ENCODE data around the gene ANP32E. TPM values are rescaled to one million over a fixed set of nuclear protein-coding genes. Genes with fewer than 3 reads are reported as not detected.
A peak's percentile ranks its signal among the peaks of the same experiment; 100 is the strongest.

Gene ANP32E
- total RNA-seq = 12.9 TPM

DNA sequence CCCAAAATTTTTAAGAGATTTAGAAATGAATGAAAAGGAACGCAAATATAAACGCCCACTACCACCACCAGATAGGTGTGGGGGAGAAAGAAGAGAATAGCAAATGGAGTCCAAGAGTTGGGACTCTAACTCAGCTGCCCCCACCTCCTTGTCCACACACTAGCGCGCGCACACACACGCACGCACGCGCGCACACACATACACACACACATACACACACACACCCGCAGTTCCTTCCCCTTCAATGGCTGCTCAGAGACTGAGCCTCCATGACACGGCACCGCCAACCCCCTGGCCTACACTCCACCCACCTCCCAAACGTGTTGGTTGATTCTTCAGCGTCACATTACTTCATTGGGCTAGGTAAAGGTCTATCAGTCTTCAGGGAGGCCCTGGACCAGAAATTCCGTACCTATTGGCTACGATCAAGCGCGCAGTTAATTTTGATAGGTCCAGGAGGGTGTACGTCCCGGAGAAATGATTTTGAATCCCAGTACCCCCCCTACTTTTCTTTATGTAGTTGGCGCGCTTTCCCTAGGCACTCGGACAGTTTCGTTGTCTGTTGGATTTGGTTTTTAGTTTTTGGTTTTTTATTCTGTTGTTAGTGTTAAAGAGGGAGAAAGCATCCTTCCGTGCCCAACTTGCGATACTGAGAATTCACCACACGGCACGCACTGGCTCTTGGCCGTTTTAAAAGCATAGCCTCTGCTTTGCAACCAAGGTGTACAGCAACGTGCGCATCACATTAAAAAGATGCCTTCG lies at the start of gene ANP32E:
ANP32E (minus strand) TSS at position 261 of the 762 bp plus-strand sequence. CDS start 326 bp downstream, outside the sequence.
- peak; percentile 96 for DNase-seq (ENCODE audit: low spot score)

DNA sequence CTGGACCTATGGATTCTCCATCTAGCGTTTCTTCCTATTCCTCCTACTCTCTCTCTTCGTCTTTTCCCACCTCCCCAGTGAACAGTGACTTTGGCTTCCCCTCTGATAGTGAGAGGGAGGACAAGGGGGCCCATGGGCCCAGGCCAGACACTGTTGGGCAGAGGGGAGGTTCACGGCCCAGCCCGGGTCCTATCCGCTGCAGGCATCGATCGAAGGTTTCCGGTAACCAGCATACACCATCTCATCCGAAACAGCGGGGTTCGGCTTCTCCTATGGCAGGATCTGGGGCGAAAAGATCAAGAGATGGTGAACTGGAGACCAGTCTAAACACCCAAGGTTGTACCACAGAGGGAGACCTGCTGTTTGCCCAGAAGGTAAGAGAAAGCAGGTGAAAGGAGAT lies 47.3 kb upstream of the ANP32E start:
- ATAC-seq (no peak), DNase-seq (ENCODE audit: low spot score) (no peak)

More for the DNA sequence above, at the start of gene ANP32E:
- peak; percentile 89 for ATAC-seq

DNA sequence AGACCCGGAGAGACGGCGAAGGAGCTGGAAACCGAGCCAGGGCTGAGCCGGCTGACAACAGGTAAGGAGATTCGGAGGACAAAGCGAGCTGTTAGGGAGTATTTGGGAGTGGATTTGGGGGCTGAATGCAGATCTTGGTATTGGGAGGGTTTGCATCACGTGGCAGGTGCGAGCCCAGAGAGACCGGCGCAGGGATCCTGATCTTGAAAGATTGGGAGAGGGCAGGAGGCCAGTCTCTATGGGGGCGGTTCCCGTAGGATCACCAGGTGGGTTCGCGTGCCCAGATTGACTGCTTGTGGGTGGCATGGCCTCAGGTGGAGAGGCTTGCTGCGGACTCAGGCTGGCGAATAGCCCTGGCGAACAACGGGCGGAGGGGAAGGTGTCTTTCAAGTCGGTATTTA lies 46.6 kb upstream of the ANP32E start:
- DNase-seq (ENCODE audit: low spot score) (no peak), ATAC-seq (peak; percentile 35)

DNA sequence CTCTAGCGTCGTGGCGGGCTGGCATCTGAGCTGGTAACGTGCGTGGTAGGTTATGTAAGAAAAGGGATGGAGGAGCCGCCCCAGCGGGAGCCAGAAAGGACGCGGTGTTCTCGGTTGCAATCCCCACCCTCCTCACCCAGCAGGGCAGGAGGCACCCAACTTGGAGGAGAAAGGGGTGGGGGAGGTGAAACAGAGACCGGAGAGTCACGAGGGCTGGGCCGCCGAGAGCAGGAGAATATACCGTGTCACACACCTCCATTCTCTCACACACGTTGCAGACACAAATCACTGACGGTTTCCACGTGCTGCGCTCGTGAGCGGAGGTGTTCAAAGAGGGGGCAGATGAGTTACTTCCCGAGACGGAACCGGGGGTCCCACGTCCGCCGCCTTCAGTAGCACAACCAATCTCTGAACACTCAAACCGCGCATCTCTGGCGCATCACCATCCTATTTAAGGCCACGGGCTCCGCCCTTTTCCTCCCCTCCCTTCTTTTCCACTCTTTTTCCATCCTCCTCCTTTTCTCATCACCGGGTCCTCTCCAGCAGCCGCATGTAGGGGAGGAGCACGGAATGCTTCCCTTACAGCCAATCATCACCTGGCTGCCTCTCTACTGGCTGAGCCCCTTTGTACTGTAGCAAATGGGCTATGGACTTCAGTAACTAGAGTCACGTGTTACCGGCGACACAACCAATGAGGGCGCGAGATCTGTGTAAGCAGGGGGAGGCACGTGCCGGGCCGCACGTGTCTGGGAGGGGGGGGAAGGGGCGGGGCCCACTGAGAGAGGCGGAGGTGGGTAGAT lies 46.0 kb upstream of the ANP32E start, which contains the start of gene CIART:
CIART (plus strand) TSS at position 797 of the 800 bp plus-strand sequence. CDS start 714 bp downstream, outside the sequence.
- ATAC-seq (peak; percentile 82), DNase-seq (ENCODE audit: low spot score) (peak; percentile 95)

DNA sequence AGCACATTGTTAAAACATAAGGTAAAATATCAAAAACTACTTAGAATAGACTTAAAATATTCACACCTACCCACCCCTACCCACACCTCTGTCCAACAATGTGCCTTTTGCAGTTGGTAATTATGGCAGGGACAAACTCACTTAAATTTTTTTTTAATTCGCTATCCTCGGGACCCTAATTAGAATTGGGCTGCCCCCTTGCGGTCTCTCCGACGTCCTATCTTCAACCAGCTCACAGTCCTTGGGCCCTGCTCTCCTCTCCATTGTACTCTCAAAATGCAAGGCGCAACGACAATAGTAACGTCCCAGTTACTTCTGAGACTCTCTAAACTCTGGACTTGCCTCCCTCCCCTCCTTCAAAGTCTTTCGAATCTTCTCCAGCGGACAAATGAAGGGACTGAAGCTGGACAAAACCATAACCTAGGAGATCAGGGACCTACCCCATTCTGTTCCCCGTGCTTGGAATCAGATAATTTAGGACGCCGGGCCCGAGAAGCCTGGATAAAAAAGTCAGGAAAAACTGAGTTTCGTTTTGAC lies 45.4 kb upstream of the ANP32E start:
- DNase-seq (ENCODE audit: low spot score) = peak; percentile 77
- ATAC-seq = peak; percentile 60

DNA sequence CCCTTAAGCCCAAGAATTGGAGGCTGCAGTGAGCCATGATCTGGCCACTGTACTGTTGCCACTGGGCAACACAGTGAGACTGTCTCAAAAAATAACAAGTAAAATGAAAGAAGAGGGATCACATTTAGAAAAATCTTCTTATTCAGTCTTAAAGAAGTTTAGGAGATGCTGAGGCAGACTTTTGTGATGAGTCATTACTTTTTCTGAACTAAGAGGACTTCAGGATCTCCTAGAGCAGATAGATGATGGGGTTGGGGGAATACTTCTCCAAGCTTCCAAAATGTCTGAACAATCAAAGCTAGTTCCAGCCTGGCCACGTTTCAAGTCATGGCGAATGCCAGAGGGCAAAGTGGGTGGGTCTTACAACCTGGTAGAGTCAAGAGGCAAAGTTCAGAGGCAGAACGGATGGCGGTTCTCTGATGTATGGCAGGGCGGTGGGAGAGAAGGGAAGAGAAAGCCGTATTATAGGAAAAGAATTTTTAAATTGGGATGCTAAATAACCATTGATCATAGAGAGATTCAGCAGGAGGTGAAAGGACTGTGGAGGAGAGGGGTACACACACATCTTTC lies 44.3 kb upstream of the ANP32E start:
- peak; percentile 48 for ATAC-seq
- peak; percentile 92 for DNase-seq (ENCODE audit: low spot score)

DNA sequence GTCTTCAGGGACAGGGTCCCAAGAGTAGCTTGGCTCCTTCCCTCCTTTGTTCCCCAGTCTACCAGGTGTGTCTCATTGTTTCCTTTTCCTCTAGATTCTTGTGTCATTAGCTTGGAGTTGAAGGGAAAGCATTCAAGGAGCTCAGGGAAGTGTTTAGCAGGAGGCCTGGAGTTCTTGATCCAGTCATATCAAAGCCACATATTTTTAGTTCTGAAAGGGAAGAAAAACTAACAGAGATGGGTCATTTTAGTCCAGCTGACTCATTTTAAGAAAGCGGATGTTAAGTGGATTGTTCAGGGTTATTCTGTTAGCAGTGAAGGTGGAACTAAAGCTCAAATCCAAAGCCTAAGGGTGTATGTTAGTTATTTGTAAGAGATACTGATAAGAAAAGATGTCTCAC lies 37.4 kb upstream of the ANP32E start:
- DNase-seq (ENCODE audit: low spot score) = no peak
- ATAC-seq = no peak

DNA sequence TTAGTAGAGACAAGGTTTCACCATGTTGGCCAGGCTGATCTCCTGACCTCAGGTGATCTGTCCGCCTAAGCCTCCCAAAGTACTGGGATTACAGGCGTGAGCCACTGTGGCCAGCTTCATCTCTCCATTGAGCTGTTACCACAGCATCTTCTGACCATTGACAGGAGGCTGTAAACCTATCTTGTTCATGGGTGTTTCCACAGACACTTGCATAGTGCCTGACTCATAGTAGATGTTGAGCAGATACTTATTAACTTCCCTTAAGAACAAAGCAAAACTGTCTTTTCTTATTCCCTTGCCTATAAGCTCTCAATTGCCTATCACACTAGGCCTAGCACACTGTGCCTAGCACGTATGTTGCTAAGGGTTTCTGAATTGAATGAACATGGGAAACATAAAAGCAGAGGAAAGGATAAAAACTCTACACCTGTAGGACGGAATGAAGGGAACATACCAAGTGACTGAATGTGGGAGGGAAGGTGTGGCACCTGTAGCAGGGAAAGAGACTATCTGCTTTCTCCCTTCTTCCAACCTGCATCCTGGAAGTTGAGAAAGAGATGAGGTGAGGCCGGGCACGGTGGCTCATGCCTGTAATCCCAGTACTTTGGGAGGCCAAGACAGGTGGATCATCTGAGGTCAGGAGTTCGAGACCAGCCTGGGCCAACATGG lies 35.5 kb upstream of the ANP32E start:
- DNase-seq (ENCODE audit: low spot score) = no peak
- ATAC-seq = no peak

DNA sequence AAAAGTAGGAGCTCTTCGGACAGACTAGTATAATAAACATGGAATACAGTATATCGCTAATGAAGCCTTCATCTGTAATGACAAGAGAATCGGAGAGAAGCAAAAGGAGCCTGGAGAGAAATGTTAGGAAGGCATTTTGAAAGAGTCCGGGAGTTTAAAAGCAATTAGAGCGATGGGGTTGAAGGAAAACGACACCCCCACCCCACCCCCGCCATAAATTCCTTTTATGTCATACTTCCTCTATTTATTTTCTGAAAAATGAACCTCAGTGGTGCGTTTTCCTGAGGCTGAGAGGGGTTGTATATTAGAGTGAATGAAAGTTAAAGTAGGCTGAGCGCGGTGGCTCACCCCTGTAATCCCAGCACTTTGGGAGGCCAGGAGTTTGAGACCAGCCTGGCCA lies 33.5 kb upstream of the ANP32E start:
- DNase-seq (ENCODE audit: low spot score) = no peak
- ATAC-seq = no peak

DNA sequence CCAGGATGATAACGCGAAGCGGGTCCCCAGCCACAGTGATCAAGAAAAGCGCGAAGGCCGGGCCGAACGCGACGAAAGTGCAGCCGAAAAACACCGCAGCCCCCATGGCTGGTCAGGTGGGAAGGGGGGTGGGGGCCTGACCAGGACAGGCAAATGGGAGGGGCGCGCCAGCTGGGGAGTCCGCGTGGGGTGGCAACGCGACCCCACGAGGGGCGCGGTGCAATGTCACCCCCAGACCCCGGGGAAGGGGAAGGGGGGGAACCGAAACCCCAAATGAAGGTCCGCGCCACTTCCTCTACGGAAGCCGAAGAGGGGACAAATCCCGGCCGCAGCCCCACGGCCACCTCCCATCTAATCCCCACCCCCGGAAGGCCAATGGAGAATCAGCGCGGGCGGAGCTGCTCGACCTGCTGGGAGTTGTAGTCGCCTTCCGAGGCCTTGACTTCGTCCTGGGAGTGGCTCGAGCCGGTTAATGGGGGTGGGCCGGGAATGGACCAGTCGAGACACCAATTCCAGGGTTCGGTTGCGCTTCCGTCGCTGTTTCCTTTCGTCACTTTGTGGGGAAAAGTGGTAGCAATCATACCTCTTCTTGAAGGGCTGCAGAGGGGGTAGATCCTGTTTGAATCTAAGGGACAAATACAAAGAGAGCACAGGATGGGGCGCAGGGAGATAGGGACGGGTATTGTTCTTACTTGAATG lies 32.9 kb upstream of the ANP32E start, which contains the start of gene APH1A:
APH1A (minus strand) TSS at position 312 of the 699 bp plus-strand sequence; CDS start at position 106, 206 bp downstream.
- ATAC-seq = peak; percentile 98
- DNase-seq (ENCODE audit: low spot score) = peak; percentile 97

DNA sequence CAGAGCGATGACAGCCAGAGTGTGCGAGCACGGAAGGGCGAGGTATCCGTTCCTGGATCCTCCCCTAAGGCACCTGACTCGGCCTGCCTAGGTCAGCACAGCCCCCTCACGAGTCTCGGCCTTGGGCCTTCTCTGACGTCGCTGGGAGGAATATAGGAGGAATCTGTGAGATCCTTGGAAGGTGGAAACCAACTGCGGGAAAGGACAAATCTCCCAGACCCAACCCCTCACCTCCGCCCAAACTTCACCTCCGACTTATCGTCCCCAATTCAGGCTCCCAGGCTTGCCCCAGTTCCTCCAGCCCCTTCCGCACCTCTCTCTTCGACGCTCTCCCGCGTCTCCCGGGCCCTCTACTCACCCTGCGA lies 32.4 kb upstream of the ANP32E start:
- peak; percentile 59 for ATAC-seq
- peak; percentile 57 for DNase-seq (ENCODE audit: low spot score)

DNA sequence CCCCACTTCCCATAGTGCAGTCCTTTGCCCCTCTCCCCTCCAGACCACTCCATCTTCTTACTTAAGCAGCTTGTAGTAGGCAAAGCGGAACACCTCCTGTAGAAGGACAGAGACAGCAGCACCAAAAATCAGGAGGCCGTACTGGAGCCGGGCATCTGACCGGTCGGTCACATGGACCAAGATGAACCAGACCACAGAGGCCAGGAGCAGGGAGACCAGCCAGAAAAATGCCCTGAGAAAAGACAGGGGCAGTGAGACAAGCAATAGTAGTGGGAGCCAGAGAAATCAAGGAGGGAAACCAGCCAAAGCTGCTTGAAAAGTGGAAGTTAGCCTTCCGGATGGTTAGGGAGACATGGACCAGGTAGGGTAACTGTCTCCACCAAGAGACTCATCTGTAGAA lies 32.0 kb upstream of the ANP32E start:
- ATAC-seq = peak; percentile 11
- no peak for DNase-seq (ENCODE audit: low spot score)

DNA sequence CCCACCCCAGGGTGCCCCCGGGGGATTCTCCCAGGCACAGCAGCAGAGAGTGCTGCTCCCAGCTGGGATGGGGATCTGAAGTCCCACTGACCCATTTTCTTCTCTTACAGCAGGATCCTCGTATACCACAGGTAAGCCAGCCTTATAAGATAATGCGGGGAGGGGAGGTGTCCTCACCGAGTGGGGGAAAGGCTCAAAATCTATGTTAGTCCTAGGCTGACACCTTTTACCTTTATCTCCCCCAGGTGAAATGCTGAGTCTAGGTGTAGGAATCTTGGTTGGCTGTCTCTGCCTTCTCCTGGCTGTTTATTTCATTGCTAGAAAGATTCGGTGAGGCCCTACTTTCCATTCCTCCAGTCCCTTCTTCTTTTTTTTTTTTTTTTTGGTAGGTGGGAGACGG lies 27.6 kb upstream of the ANP32E start:
- no peak for ATAC-seq
- DNase-seq (ENCODE audit: low spot score) = no peak

DNA sequence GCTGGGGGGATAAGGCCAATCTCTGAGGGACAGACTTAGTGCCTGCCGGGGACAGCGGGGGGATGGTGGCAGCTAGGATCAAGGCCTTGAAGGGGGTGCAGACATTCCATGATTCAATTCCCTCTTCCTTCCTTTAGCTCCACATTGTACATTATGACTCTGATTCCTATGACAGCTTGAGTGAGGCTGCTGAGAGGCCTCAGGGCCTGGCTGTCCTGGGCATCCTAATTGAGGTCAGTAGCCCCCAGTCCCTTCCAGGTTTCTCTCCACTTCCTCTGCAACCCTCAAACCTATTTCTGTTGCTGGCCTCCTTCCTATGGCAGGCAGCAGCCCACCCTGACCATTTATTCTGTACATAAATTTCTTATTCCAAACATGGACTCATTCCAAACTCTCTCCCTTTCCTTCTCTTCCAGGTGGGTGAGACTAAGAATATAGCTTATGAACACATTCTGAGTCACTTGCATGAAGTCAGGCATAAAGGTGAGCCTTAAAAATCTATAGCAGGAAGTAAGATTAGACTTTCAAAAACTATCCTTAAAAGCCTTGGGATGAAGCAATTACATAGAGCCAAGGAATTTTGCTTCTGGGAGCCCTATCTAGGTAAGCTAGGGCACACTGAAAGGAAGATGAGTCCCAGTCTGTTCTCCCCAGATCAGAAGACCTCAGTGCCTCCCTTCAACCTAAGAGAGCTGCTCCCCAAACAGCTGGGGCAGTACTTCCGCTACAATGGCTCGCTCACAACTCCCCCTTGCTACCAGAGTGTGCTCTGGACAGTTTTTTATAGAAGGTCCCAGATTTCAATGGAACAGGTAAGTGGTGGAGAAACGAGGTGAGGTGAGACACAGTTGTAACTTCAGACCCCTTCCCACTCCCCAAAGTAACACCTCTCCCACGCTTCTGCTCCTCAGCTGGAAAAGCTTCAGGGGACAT lies 26.7 kb upstream of the ANP32E start:
- DNase-seq (ENCODE audit: low spot score) = no peak
- no peak for ATAC-seq

DNA sequence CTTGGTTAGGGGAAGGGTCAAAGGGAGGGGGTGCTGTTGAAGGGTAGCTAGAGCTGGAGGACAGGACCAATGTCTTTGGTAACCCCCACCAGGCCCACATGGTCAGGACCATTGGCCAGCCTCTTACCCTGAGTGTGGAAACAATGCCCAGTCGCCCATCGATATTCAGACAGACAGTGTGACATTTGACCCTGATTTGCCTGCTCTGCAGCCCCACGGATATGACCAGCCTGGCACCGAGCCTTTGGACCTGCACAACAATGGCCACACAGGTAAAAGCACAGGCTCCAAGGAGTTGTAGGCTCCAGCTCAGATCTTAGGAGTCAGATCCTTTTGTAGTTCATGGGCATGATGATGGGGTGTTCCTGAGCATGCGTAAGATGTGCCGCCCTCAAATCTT lies 25.5 kb upstream of the ANP32E start:
- DNase-seq (ENCODE audit: low spot score) = peak; percentile 66
- no peak for ATAC-seq

DNA sequence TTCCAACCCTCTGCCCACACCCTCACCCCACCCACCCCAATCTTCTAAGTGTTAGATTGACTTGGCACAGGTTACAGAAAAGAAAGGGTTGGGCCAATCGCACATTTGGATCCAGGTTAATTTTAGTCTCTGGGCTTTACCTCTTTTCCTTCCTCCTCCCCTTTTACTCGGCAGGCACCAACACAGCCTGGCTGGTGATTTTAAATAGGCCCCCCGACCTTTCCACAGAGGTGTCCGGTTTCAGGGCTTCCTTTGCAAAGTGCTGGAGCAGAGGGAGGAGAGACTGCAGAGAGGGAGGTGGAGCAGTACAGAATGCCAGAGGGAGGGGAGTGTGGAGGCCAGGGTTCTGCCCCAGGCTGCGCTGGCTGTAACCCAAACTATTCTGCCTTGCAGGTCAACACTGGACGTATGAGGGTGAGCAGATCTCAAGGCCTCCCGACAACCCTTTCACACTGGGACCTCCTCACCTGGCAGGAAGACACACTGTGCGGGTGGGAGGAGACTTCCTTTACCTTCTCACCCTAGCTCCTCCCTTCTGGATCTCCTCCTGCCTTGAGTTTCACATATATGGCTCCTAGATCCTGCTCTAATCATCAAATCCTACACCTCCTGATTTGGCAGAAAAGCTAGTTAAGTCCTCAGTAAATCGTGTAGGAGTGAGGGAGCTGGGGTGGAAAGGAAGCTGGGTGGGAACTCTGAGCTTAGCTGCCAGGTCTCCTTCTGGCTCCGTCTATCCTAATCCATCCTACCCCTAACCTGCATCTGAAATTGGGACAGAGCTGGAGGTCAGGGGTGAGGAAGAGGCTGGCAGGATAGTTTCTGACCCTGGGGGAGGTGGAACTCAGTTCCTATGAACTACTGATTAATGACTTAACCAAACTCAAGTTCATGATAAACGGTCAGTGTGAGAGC lies 24.1 kb upstream of the ANP32E start:
- DNase-seq (ENCODE audit: low spot score) (peak; percentile 94), ATAC-seq (peak; percentile 71)

DNA sequence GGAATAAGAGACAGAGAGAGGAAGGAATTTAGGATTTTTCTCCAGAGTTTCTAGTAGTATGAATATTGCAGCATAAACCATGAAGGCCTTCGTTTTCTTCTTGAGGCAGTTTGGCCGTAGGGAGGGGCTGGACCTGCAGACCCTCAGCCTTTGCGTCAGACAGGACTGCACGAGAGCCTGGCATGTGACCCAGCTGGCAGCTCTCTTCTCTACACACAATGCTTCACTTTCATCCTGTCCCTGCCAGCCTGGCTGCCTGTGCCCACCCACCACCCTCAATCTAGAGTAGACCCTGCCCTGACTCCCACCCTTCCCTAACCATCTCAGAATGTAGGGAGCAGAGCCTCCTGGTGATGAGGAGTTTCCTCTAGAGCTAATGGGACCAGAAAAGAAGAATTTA lies 23.3 kb upstream of the ANP32E start:
- ATAC-seq (peak; percentile 8), DNase-seq (ENCODE audit: low spot score) (peak; percentile 69)

Measured in left lobe of liver (tissue), 2 donors.